BLaER1 (cell line): ENCODE data around the gene AHNAK2.

Source experiments
- H3K27ac ChIP-seq: shearing (Covaris generic); formaldehyde crosslinking; 2 replicates; pipeline ENCODE4 v1.8.1; 2022
- H3K27me3 ChIP-seq: shearing (Covaris generic); formaldehyde crosslinking; 2 replicates; pipeline ENCODE4 v1.8.1; 2022
- H3K36me3 ChIP-seq: shearing (Covaris generic); formaldehyde crosslinking; 2 replicates; pipeline ENCODE4 v1.8.1; 2022
- H3K4me1 ChIP-seq: shearing (Covaris generic); formaldehyde crosslinking; 2 replicates; pipeline ENCODE4 v1.8.1; 2022
- H3K4me2 ChIP-seq: shearing (Covaris generic); formaldehyde crosslinking; 2 replicates; pipeline ENCODE4 v1.8.1; 2022
- H3K4me3 ChIP-seq: shearing (Covaris generic); formaldehyde crosslinking; 2 replicates; pipeline ENCODE4 v1.8.1; 2022
- H3K9ac ChIP-seq: shearing (Covaris generic); formaldehyde crosslinking; 2 replicates; pipeline ENCODE4 v1.8.1; 2022
- H3K9me3 ChIP-seq: shearing (Covaris generic); formaldehyde crosslinking; 2 replicates; pipeline ENCODE4 v1.8.1; 2022
- H4K20me1 ChIP-seq: shearing (Covaris generic); formaldehyde crosslinking; 2 replicates; pipeline ENCODE4 v1.8.1; 2022
- Cebpa-rat ChIP-seq: shearing (Covaris generic); IDR thresholded peaks from 2 replicates; pipeline ENCODE4 v1.8.1; 2022

AHNAK2 gene

GRCh38 chr14:104968153-104968527 lies 10.0 kb downstream of the AHNAK2 start:
- Histone ChIP-seq H3K9ac (peak overlapping the region; percentile 40; the same call in 1 of the 2 replicates), H3K27ac (peak overlapping the region; percentile 59), H3K4me2 (peak overlapping the region; percentile 85), H3K4me3 (peak overlapping the region; percentile 49), H3K4me1 (peaks cover 57% of the 10 kb centered on the region), H4K20me1 (peaks cover 5% of the 10 kb centered on the region; the same call in 1 of the 2 replicates), H3K36me3 (no peaks in the 10 kb centered on the region), H3K9me3 (no peaks in the 10 kb centered on the region), H3K27me3 (no peaks in the 10 kb centered on the region)
- TF ChIP-seq Cebpa-rat, result no peak

DNA sequence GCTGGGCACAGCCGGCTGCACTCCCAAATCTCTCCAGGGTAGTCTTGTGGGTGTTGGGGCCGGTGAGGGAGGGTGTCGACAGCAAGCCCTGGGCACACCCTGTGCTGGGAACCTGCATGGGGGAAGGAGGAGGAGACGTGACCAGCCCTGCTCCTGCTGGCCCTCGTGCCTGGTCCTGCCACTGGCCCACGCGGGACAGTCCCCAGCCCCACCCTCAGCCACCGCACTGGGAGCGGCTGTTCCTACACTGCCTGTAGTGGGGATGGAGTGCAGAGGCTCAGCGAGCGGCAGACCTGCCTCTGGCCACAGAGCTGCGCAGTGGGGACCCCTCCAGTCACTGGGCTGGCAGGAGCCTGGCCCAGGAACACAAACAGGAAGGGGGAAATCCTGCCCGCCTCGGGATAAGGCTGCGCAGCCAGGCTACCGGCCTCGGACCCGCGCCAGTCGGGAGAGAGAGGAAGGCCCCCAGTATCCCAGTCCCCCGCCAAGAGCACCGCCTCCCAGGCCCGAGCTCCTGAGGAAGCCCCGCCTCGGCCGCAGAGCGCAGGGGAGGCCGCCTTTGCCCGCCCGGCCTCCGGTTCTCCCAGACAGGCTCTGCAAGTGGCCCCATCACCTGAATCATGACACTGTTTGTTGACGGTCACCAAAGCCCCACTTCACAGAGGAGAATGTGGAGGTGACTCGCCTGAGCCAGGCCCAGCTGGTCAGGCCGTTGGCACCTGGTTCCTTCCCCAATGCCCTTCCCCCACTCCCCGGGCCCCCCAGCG lies 10.6 kb downstream of the AHNAK2 start:
- H3K9ac ChIP-seq, result peak overlapping the region; percentile 44; the same call in 1 of the 2 replicates

GRCh38 chr14:104966981-104967385 lies 11.2 kb downstream of the AHNAK2 start:
- H3K36me3 ChIP-seq, result no peaks in the 10 kb centered on the region
- TF ChIP-seq Cebpa-rat, result no peak
- no peak overlapping the region for H3K4me3 ChIP-seq
- H3K9ac ChIP-seq, result no peak overlapping the region
- peaks cover 5% of the 10 kb centered on the region; the same call in 1 of the 2 replicates for H4K20me1 ChIP-seq
- H3K4me2 ChIP-seq, result peak overlapping the region; percentile 85
- no peaks in the 10 kb centered on the region for H3K9me3 ChIP-seq
- peaks cover 46% of the 10 kb centered on the region for H3K4me1 ChIP-seq
- peak overlapping the region; percentile 59 for H3K27ac ChIP-seq
- H3K27me3 ChIP-seq, result no peaks in the 10 kb centered on the region

More for the DNA sequence above, 10.6 kb downstream of the AHNAK2 start:
- Histone ChIP-seq H3K4me3 (peak overlapping the region; percentile 49), H4K20me1 (peaks cover 5% of the 10 kb centered on the region; the same call in 1 of the 2 replicates), H3K27me3 (no peaks in the 10 kb centered on the region), H3K4me2 (peak overlapping the region; percentile 85), H3K36me3 (no peaks in the 10 kb centered on the region), H3K27ac (peak overlapping the region; percentile 59), H3K9me3 (no peaks in the 10 kb centered on the region), H3K4me1 (peaks cover 51% of the 10 kb centered on the region)
- no peak for TF ChIP-seq Cebpa-rat

DNA sequence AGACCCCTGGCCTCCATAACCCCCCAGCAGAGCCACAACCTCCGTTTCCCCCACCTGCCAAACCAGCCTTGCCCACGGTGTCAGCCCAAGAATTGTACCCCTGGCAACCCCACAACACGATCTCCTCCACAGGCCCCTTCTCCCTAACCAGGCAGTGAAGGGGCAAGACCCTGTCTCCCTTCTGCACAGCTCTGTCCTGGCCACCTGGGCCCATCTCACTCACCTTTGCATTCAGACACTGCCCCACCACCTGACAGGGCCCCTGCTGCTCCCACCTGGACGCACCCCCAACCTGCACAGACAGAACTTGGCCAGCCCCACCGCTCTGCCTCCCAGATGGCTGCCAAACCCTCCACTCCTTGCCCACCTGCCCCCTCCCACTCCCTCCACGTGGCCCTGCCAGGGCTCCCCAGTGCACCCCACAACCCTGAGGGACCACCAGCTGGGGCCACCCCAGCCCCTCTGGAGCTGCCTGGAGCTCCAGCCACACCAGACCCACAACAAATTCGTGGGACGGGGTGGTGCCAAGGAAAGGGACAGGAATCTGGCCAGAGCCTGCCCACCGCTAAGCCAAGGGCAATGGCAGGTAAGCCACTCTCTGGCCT lies 11.8 kb downstream of the AHNAK2 start:
- H3K9ac ChIP-seq, result no peak overlapping the region
- peak overlapping the region; percentile 85; the same call in 1 of the 2 replicates for H3K4me2 ChIP-seq
- no peak for TF ChIP-seq Cebpa-rat
- no peak overlapping the region for H3K27ac ChIP-seq
- H3K9me3 ChIP-seq, result no peaks in the 10 kb centered on the region
- no peaks in the 10 kb centered on the region for H3K27me3 ChIP-seq
- peaks cover 40% of the 10 kb centered on the region for H3K4me1 ChIP-seq
- H3K4me3 ChIP-seq, result no peak overlapping the region
- H4K20me1 ChIP-seq, result peaks cover 5% of the 10 kb centered on the region; the same call in 1 of the 2 replicates
- no peaks in the 10 kb centered on the region for H3K36me3 ChIP-seq

GRCh38 chr14:104965561-104966231 lies 12.5 kb downstream of the AHNAK2 start:
- Histone ChIP-seq H3K4me3 (no peak overlapping the region), H3K4me2 (no peak overlapping the region), H3K4me1 (peaks cover 34% of the 10 kb centered on the region), H3K27ac (no peak overlapping the region), H4K20me1 (peaks cover 5% of the 10 kb centered on the region; the same call in 1 of the 2 replicates), H3K9ac (no peak overlapping the region), H3K9me3 (no peaks in the 10 kb centered on the region), H3K27me3 (no peaks in the 10 kb centered on the region), H3K36me3 (no peaks in the 10 kb centered on the region)
- no peak for TF ChIP-seq Cebpa-rat

DNA sequence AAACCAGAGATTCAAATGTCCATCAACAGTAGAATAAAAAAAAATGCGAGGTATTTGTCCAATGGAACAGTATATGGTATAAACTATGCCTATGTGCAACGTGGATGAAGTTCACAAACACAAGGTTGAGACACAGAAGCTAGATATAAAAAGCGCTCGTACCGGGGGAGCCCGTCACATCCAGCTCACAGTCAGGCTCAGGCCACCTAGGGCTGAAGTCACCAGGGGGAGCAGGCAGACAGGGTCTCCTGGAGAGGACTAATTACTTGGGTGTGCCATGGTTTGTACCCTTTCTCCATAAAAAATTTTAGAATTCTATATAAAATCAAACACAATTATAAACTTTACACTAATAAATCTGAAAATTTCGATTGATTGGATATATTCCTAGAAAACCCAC lies 13.6 kb downstream of the AHNAK2 start:
- Histone ChIP-seq H3K4me1 (peaks cover 31% of the 10 kb centered on the region), H3K27ac (no peak overlapping the region), H4K20me1 (peaks cover 5% of the 10 kb centered on the region; the same call in 1 of the 2 replicates), H3K27me3 (no peaks in the 10 kb centered on the region), H3K4me3 (no peak overlapping the region), H3K9ac (no peak overlapping the region), H3K4me2 (no peak overlapping the region), H3K36me3 (no peaks in the 10 kb centered on the region), H3K9me3 (no peaks in the 10 kb centered on the region)
- TF ChIP-seq Cebpa-rat, result no peak

DNA sequence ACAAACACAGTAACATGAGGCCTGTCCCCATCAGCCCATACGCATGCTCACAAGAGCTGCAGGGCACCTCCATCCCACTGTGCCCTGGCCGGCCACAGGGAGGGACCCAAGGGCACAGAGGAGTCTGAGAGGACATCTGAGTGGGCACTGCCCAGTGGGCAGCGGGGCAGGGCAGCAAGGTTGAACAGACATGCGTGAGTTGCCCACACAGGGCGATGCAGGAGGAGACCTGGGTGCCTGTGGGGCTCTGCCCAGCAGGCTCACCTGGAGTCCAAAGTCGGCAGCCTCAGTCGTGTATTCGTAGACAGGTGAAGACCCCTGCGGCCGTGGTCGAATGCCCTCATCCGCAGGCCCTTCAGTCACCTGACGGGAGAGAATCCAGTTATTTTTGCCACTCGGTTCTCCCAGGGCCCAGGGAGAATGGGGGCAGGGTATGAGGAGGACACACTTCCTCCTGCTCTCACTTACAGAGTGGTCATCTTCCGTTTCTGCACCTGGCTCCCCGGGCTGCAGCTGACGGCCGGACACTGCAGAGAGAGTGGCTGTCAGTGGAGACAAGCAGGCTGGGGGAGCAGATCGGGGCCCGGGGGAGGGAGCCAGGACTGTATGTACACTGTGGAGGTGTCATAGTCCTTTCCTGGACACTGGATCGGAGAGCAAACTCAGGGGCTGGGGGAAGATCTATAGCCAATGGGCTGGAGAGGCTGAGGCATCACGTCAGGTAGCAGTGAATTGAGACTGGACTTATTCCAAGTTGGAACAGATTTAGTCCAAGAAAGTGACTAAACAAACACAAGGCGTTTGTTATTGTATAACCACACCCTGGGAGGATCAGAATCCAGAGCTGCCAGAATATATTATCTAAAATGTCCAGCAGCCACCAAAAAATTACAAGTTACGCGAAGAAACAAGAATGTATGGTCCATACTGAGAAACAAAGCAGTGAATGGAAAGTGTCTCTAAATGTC lies 20.7 kb downstream of the AHNAK2 start:
- no peaks in the 10 kb centered on the region for H3K4me1 ChIP-seq
- no peaks in the 10 kb centered on the region for H3K9me3 ChIP-seq
- no peak overlapping the region for H3K4me3 ChIP-seq
- H3K27ac ChIP-seq, result no peak overlapping the region
- TF ChIP-seq Cebpa-rat, result no peak
- H3K27me3 ChIP-seq, result no peaks in the 10 kb centered on the region
- peaks cover 9% of the 10 kb centered on the region; the same call in 1 of the 2 replicates for H3K36me3 ChIP-seq
- H4K20me1 ChIP-seq, result no peaks in the 10 kb centered on the region
- no peak overlapping the region for H3K4me2 ChIP-seq
- H3K9ac ChIP-seq, result no peak overlapping the region

- Histone ChIP-seq H3K36me3 (peaks cover 9% of the 10 kb centered on the region; the same call in 1 of the 2 replicates), H3K4me2 (no peak overlapping the region), H3K9ac (no peak overlapping the region), H3K27me3 (no peaks in the 10 kb centered on the region), H3K9me3 (no peaks in the 10 kb centered on the region), H3K27ac (no peak overlapping the region), H4K20me1 (no peaks in the 10 kb centered on the region), H3K4me1 (no peaks in the 10 kb centered on the region), H3K4me3 (no peak overlapping the region)
- TF ChIP-seq Cebpa-rat, result no peak
These were observed 21.8 kb downstream of the AHNAK2 start for GRCh38 chr14:104956290-104956890.

- H4K20me1 ChIP-seq, result no peaks in the 10 kb centered on the region
- H3K27ac ChIP-seq, result no peak overlapping the region
- no peak overlapping the region for H3K4me2 ChIP-seq
- H3K9ac ChIP-seq, result no peak overlapping the region
- no peaks in the 10 kb centered on the region for H3K4me1 ChIP-seq
- no peaks in the 10 kb centered on the region for H3K27me3 ChIP-seq
- no peak overlapping the region for H3K4me3 ChIP-seq
- no peaks in the 10 kb centered on the region for H3K9me3 ChIP-seq
- no peak for TF ChIP-seq Cebpa-rat
- peaks cover 9% of the 10 kb centered on the region; the same call in 1 of the 2 replicates for H3K36me3 ChIP-seq
These were observed 22.8 kb downstream of the AHNAK2 start for GRCh38 chr14:104955396-104955770.
